GM12875 (cell line): ENCODE data around the gene NAT16.

Source experiments
- H3K4me3 ChIP-seq: one replicate; pipeline ENCODE4 v1.5.1; 2011; ENCODE audit warnings: low read depth, low read length, control low read depth
- TF ChIP-seq, protein P1 (sequence below): IDR thresholded peaks from 2 replicates; pipeline ENCODE4 v1.5.1; 2011; ENCODE audit warnings: low read depth, mild to moderate bottlenecking, control low read depth, inconsistent platforms, low read length, moderate library complexity, borderline replicate concordance; ENCODE audit not compliant: insufficient read depth

The NAT16 gene

DNA sequence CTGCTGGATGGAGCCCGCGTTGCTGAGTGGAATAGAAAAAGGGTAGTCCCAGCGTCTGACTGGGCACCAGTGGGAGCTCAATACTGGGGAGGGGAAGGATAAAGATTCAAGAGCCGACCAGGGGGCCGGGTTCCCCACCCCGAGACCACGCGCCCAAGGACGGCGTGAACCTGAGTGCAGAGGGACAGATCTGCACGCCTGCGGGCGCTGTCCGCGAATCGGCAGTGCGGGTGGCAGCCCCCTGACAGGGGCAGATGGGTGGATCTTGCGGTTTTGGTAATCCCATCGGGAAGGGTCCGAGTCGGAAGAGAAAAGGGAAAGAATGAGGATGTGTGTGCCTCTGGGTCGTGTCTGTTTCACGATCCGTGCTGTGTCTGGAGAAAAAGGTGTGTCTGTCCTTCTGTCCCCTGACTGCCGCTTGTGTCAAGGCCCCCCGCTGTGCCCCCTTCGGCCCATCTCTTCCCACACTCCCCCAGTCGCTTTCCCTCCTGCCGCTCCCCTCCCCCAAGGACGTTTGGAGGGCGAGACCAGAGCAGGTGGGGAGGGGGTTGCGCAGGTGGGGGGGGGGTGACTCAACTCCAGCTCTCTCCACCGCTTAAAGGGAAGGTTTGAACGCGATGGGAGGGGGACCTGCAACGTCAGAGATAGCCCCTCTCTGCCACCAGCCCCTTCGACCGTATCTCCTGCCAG lies 14.0 kb downstream of the NAT16 start:
- TF ChIP-seq, protein P1, sequence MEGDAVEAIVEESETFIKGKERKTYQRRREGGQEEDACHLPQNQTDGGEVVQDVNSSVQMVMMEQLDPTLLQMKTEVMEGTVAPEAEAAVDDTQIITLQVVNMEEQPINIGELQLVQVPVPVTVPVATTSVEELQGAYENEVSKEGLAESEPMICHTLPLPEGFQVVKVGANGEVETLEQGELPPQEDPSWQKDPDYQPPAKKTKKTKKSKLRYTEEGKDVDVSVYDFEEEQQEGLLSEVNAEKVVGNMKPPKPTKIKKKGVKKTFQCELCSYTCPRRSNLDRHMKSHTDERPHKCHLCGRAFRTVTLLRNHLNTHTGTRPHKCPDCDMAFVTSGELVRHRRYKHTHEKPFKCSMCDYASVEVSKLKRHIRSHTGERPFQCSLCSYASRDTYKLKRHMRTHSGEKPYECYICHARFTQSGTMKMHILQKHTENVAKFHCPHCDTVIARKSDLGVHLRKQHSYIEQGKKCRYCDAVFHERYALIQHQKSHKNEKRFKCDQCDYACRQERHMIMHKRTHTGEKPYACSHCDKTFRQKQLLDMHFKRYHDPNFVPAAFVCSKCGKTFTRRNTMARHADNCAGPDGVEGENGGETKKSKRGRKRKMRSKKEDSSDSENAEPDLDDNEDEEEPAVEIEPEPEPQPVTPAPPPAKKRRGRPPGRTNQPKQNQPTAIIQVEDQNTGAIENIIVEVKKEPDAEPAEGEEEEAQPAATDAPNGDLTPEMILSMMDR, result no peak
- no peak overlapping the region for H3K4me3 ChIP-seq

GRCh38 chr7:101165075-101165957 lies 14.8 kb downstream of the NAT16 start, which contains the start of gene VGF:
Gene VGF, minus strand, starts transcription at chr7:101165569. Its CDS starts 726 bp downstream, at chr7:101164843.
- H3K4me3 ChIP-seq, result no peak within 1 kb of the TSS
- TF ChIP-seq, protein P1, result no peak

DNA sequence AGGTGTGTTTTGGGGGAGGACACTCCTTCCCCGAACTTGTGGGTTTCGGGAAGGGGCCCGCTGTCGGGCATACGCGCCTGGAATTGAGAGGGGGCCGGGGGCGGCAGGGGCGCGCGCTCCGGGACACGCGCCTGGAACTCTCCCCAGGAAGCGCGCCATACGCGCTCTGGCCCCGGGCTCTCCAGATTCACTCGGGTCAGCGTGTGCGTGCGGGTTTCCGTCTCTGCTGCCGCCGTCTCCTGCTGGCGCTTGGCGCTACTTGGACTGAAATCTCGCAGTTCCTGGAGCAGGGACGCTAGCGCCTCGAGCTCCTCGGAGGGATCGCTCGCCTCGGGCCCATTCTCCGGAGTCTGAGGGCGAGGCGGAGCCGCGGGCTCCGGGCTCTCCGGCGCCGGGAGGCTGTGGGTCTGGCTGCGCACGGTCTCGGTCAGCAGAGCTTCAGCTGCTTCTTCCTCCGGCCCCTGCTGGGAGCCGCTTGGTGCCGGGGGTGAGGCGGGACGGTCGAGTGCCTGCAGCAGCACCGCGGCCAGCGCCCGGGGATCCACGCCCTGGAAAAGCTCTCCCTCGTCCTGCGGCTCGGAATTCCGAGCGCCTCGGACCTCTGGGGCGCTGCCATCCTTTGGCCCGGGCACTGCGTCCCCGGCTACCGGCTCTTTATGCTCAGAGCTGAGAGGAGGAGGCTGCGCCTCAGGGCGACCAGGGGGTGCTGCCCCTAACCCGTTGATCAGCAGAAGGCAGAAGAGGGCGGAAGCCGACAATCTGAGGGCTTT lies 15.8 kb downstream of the NAT16 start:
- H3K4me3 ChIP-seq, result no peak overlapping the region
- TF ChIP-seq, protein P1, result no peak

GRCh38 chr7:101163279-101164070 lies 16.6 kb downstream of the NAT16 start:
- TF ChIP-seq, protein P1, result no peak
- H3K4me3 ChIP-seq, result peak overlapping the region; percentile 50

DNA sequence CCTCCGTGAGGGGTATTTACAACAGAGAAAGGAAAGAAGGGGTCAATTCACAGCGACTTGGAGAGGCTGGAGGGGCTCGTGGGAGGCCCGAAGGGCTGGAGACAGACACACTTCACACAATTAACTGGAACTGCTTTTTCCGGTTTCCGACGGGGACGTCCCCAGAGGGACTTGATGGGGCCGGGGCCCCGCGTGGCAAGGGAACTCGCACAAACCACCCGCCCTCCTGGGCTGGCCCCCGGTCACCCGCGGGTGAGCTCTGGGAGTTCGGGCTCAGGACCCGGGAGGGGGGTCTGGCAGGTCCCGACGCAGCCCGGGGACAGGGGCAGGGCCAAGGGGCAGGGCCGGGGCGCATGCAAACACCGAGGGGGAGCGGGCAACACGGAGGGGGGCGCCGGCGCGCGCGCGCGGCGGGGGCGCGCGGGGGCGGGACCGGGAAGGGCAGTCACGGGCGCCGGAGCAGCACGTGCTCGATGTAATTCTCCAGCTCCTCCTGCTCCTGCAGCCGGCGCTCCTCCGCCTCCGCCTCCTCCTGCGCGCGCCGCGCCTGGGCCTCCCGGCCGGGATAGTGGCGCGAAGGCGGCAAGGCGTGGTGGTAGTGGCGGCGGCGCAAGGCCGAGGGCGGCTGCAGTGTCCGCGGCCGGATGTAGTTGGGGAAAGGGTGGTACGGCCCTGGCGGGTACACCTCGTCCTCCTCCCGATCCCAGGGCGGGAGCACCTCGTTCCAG lies 17.4 kb downstream of the NAT16 start:
- H3K4me3 ChIP-seq, result peak overlapping the region; percentile 50
- TF ChIP-seq, protein P1, result no peak
